GM19372 (cell line): ENCODE measurements around the gene PTPN18.

ENCODE experiments used
- ATAC-seq: cut with Tn5 transposase; IDR thresholded peaks from one replicate; pipeline ENCODE4 v1.9.1; 2021; ENCODE audit warnings: mild to moderate bottlenecking, low read depth, moderate library complexity; ENCODE audit not compliant: unreplicated experiment

PTPN18 gene

DNA sequence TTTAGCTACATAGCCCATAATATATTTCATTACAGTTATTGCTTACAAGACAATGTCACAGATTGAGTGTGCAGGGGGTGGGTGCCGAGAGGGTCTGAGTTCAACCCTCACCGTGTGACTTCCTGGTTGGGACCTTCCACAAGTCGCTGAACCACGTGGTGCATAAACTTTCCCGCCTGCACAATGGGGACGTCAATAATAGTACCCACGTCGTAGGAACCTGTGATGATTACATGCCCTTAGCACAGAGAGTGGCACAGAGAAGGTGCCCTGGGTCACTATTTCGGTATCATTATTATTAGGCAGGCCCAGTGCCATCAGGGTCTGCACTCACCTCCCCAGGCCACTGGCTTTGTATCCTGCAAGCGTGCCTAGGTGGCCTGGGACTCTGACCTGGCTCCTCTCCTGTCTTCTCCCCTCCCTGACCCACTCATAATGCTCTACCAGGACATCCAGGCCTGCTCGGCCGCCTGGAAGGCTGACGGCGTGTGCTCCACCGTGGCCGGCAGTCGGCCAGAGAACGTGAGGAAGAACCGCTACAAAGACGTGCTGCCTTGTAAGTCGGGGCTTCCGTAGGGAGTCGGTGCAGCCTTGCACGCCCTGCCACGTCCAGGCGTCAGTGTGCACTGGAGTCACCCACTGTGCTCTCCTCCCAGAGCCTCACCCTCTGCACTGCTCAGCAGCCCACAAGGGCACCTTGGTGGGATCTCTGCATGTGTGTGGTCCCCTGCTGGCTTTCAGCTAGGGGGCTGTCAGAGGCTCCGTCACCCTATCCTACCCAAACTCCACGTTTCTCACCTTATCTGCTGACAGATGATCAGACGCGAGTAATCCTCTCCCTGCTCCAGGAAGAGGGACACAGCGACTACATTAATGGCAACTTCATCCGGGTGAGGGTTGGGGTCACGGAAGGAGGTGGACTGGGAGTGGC is 2.8 kb downstream of the PTPN18 start:
- no peak for ATAC-seq

DNA sequence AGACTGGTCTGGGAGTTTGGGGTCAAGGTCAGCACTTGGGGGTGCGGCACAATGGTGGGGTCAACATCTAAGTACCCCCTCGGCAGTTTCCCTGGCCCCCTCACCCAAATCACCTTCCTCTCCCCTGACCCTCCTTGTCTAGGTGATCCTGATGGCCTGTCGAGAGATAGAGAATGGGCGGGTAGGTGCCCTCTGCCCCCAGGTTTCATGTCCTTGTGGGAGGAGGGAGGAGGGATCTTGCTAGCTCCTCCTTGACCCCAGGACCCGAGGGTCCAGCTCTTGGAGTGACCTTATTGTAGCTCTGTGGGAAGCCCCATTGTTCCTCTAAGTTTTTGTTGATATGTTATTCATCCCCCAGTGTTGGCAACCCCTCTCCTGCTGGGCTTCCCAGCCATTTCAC is 3.6 kb downstream of the PTPN18 start:
- no peak for ATAC-seq

- no peak for ATAC-seq
These were observed 7.6 kb downstream of the PTPN18 start for GRCh38 chr2:130363479-130363878.

DNA sequence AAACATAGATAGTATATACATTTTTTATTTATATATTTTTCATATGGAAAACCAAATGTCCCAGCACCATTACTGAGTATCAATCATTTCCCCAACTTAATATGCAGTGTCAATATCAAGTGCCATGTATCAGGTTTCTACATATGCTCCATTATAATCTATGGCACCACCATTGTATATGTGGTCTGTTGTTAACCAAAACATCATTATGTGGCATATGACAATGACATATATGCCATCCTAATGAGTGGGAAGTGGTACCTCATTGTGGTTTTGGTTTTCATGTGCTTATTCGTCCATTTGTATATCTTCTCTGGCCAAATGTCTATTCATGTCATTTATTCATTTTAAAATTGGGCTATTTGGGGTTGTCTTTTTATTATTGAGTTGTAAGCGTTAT is 9.2 kb downstream of the PTPN18 start:
- ATAC-seq = no peak

DNA sequence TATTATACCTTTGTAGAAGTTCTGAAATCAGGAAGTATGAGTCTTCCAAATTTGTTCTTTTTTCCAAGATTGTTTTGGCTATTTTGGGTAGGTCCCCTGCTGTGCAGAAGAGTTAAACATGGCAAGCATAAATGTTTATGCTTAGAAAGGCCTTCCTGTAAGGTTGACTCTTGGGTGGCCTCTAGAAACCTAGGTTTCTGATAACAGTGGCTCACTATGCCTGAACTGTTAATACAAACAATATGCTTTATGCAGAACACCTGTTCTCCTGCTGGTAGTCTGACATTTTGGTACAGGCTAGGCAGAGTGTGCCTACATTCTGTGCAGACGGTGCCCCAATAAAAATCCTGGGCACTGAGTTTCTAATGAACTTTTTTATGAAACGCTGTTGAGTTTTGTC is 10.1 kb downstream of the PTPN18 start:
- no peak for ATAC-seq

GRCh38 chr2:130366720-130367119 is 10.9 kb downstream of the PTPN18 start:
- no peak for ATAC-seq

GRCh38 chr2:130368786-130369185 is 12.9 kb downstream of the PTPN18 start:
- no peak for ATAC-seq

DNA sequence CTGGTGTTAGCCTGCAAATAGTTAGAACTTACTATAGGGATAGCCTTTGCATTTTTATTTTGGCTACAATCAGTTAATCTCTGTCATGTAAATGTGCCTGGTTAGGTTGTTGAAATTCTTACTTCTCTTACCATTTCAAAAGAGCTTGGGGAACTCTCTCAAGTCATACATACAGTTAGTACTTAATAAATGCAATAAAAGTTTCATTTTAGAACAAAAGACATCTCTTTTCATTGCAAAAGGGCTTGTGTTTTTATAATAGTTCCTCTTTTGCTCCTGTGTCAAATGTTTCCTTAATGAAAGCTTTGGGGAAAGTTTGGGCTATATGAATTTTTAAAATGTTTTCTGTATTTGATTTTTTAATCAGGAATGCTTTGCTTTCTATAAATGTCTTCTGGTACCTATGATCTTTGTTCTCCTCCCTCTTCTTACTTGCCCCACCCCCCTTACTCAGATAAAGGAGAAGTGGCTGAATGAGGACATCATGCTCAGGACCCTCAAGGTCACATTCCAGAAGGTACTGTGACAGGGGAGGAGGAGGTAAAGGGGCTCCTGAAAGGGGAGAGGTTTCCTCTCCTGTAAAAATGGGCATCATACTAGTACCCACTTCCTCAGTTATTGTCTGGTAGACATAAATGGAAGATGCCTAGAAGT is 13.6 kb downstream of the PTPN18 start:
- no peak for ATAC-seq

- ATAC-seq = no peak
These were observed 14.1 kb downstream of the PTPN18 start for GRCh38 chr2:130369965-130370341.

- no peak for ATAC-seq
These were observed 14.6 kb downstream of the PTPN18 start for GRCh38 chr2:130370490-130370889.

GRCh38 chr2:130371723-130372054 is 15.8 kb downstream of the PTPN18 start:
- ATAC-seq = peak; percentile 32

GRCh38 chr2:130372055-130372832 is 16.4 kb downstream of the PTPN18 start:
- peak; percentile 69 for ATAC-seq

GRCh38 chr2:130372833-130373807 is 17.3 kb downstream of the PTPN18 start:
- no peak for ATAC-seq

DNA sequence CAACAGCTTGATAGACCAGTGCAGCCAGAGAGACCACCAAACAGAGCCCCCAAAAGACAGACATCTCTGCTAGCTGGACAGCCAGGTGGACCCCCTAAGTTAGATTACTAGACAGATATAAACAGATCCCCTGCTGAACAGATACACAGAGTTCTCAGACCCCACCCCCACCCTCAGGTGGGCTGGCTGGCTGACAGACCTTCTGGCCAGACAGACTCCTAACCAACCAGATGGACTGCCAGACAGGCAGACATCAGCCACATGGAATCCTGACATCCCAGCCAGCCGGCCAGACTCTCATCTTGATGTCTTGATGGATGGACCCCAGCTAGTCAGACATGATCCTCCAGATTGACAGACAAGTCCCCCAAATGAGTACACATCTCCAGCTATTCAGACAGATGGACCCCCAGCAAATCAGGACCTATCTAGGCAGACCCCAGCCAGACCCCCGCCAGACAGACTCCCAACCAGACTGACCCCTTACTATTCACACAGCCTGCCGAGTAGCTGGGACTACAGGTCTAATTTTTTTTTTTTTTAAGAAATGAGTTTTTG is 18.0 kb downstream of the PTPN18 start:
- ATAC-seq = no peak

GRCh38 chr2:130374587-130375290 is 18.9 kb downstream of the PTPN18 start:
- no peak for ATAC-seq

GRCh38 chr2:130375291-130376266 is 19.7 kb downstream of the PTPN18 start:
- no peak for ATAC-seq

GRCh38 chr2:130376433-130377293 is 20.8 kb downstream of the PTPN18 start:
- ATAC-seq = peak; percentile 41
